GM12878 (cell line): ENCODE data around the gene MCM3. TPM values are rescaled to one million over a fixed set of nuclear protein-coding genes. Genes with fewer than 3 reads are reported as not detected.

Experiments used
- ATAC-seq: fragments of 200-7000 bp; cut with Tn5 transposase; 3 replicates; pipeline ENCODE4 v1.9.1; 2020; ENCODE audit warnings: mild to moderate bottlenecking, moderate library complexity
- BruUV-seq: library from RNA; stranded (reverse); fragments of 400-500 nt; replicated peaks from 2 replicates; lab custom pipeline; 2021; lab: Mats Ljungman, UMichigan
- CTCF ChIA-PET: fragments of 300-600 bp; sonication (Branson Sonifier 250); formaldehyde crosslinking; extraction: SDS; loops from one replicate; lab custom pipeline; 2021; ENCODE audit warnings: inconsistent platforms; lab: Yijun Ruan, JAX
- POLR2A ChIA-PET: fragments of 350-600 bp; formaldehyde crosslinking; extraction: SDS; loops from one replicate; lab custom pipeline; 2021; ENCODE audit warnings: inconsistent platforms; lab: Charles Lee
- RAD21 ChIA-PET: fragments of 300-600 bp; sonication (Branson Sonifier 250); formaldehyde crosslinking; loops from one replicate; lab custom pipeline; 2023; ENCODE audit warnings: antibody characterized with exemption; ENCODE audit not compliant: unreplicated experiment; lab: Charles Lee
- SMC1A ChIA-PET: fragments of 300-600 bp; sonication (Branson Sonifier 250); formaldehyde crosslinking; loops from one replicate; lab custom pipeline; 2023; ENCODE audit not compliant: unreplicated experiment, uncharacterized antibody; lab: Charles Lee
- DNase-seq: peaks from one replicate; pipeline ENCODE4 v3.0.0-alpha.2; 2011; ENCODE audit warnings: low read depth, low spot score
- FAIRE-seq: peaks from 3 replicates; lab custom pipeline; 2011; peaks lifted over from hg19 to GRCh38; lab: Jason Lieb, UNC
- H2AFZ ChIP-seq: 2 replicates; pipeline ENCODE4 v1.6.0; 2011; ENCODE audit warnings: low read depth, low read length, control low read depth; ENCODE audit not compliant: control insufficient read depth
- H3K27ac ChIP-seq: 2 replicates; pipeline ENCODE4 v1.5.1; 2011; ENCODE audit warnings: control low read depth; ENCODE audit not compliant: control insufficient read depth, insufficient read depth
- H3K27me3 ChIP-seq, 2 experiments: replicated peaks in 1 of 2; 2 replicates each; pipeline versions ENCODE4 v1.6.0 to v1.6.1; 2011; ENCODE audit warnings: low read length in 1 of 2; ENCODE audit not compliant: control insufficient read depth in 2 of 2, insufficient read depth in 2 of 2
- H3K36me3 ChIP-seq, 2 experiments: 2 replicates each; pipeline ENCODE4 v1.5.1; 2011; ENCODE audit warnings: low read length in 1 of 2; ENCODE audit not compliant: control insufficient read depth in 2 of 2, insufficient read depth in 2 of 2
- H3K4me1 ChIP-seq: 2 replicates; pipeline ENCODE4 v1.6.1; 2011; ENCODE audit warnings: mild to moderate bottlenecking, low read length, moderate library complexity, mixed read lengths; ENCODE audit not compliant: control insufficient read depth, insufficient read depth
- H3K4me2 ChIP-seq: 2 replicates; pipeline ENCODE4 v1.6.0; 2011; ENCODE audit warnings: control low read depth; ENCODE audit not compliant: control insufficient read depth, insufficient read depth
- H3K4me3 ChIP-seq: fragments of 200-600 bp; sonication (generic); 2 replicates; pipeline ENCODE4 v1.5.1; 2016
- H3K79me2 ChIP-seq: 2 replicates; pipeline ENCODE4 v1.6.0; 2011; ENCODE audit warnings: low read length; ENCODE audit not compliant: control insufficient read depth, insufficient read depth
- H3K9ac ChIP-seq: 2 replicates; pipeline ENCODE4 v1.8.0; 2011; ENCODE audit warnings: low read length, control low read depth, mixed read lengths; ENCODE audit not compliant: control insufficient read depth, insufficient read depth
- H3K9me3 ChIP-seq: replicated peaks from 3 replicates; pipeline ENCODE4 v1.5.1; 2011; ENCODE audit warnings: mild to moderate bottlenecking, low read length; ENCODE audit not compliant: control insufficient read depth, insufficient read depth
- H4K20me1 ChIP-seq: 2 replicates; pipeline ENCODE4 v1.6.0; 2011; ENCODE audit not compliant: control insufficient read depth, insufficient read depth
- ASH2L ChIP-seq: fragments of 300-600, 200-600 bp; sonication (generic); IDR thresholded peaks from 2 replicates; pipeline ENCODE4 v1.6.1; 2017; ENCODE audit warnings: low read depth, mild to moderate bottlenecking, borderline replicate concordance
- ATF7 ChIP-seq: fragments of 450-650 bp; IDR thresholded peaks from 2 replicates; pipeline ENCODE4 v1.6.1; 2016; ENCODE audit warnings: low read depth, mild to moderate bottlenecking
- BCLAF1 ChIP-seq: fragments of 450-650 bp; IDR thresholded peaks from 2 replicates; pipeline ENCODE4 v1.6.1; 2017; ENCODE audit warnings: antibody characterized with exemption, mild to moderate bottlenecking, moderate library complexity
- GABPA ChIP-seq: IDR thresholded peaks from 2 replicates; pipeline ENCODE4 v1.6.1; 2014; ENCODE audit warnings: antibody characterized with exemption, low read depth, mild to moderate bottlenecking, inconsistent platforms
- GATAD2B ChIP-seq: fragments of 450-650 bp; conservative IDR thresholded peaks from 2 replicates; pipeline ENCODE4 v1.6.1; 2017; ENCODE audit warnings: low read depth, mild to moderate bottlenecking, moderate library complexity
- IKZF1 ChIP-seq: fragments of 450-650 bp; conservative IDR thresholded peaks from 2 replicates; pipeline ENCODE4 v1.6.1; 2017; ENCODE audit warnings: antibody characterized with exemption, mild to moderate bottlenecking
- LARP7 ChIP-seq: fragments of 450-650 bp; IDR thresholded peaks from 2 replicates; pipeline ENCODE4 v1.6.1; 2017; ENCODE audit warnings: mild to moderate bottlenecking
- NBN ChIP-seq: fragments of 450-650 bp; IDR thresholded peaks from 2 replicates; pipeline ENCODE4 v1.6.1; 2016
- NR2C1 ChIP-seq: fragments of 450-650 bp; IDR thresholded peaks from 2 replicates; pipeline ENCODE4 v1.6.1; 2017; ENCODE audit warnings: antibody characterized with exemption, mild to moderate bottlenecking, moderate library complexity
- PBX3 ChIP-seq: IDR thresholded peaks from 2 replicates; pipeline ENCODE4 v1.6.1; 2011; ENCODE audit warnings: mild to moderate bottlenecking, low read depth, low read length, moderate library complexity; ENCODE audit not compliant: insufficient replicate concordance
- PML ChIP-seq: IDR thresholded peaks from 2 replicates; pipeline ENCODE4 v1.6.1; 2012; ENCODE audit warnings: low read length, inconsistent platforms
- RAD21 ChIP-seq: IDR thresholded peaks from 2 replicates; pipeline ENCODE4 v1.6.1; 2011; ENCODE audit warnings: mild to moderate bottlenecking, low read depth, low read length, moderate library complexity; ENCODE audit not compliant: insufficient read depth
- RAD51 ChIP-seq: fragments of 450-650 bp; IDR thresholded peaks from 2 replicates; pipeline ENCODE4 v1.6.1; 2016; ENCODE audit warnings: moderate library complexity, mild to moderate bottlenecking, inconsistent platforms
- RCOR1 ChIP-seq: conservative IDR thresholded peaks from 2 replicates; pipeline ENCODE4 v1.6.1; 2012; ENCODE audit warnings: low read depth, low read length, improper control_type of control experiment
- RELA ChIP-seq: fragments of 450-650 bp; IDR thresholded peaks from 2 replicates; pipeline ENCODE4 v1.8.0; 2014; ENCODE audit warnings: borderline replicate concordance; ENCODE audit not compliant: partially characterized antibody
- SP1 ChIP-seq: IDR thresholded peaks from one replicate; pipeline ENCODE4 v1.6.1; 2011; ENCODE audit warnings: low read depth, low read length
- USF2 ChIP-seq: IDR thresholded peaks from 2 replicates; pipeline ENCODE4 v1.6.1; 2011; ENCODE audit warnings: low read depth, low read length, improper control_type of control experiment, borderline replicate concordance
- ZNF384 ChIP-seq: IDR thresholded peaks from 2 replicates; pipeline ENCODE4 v1.6.1; 2012; ENCODE audit warnings: low read depth, mild to moderate bottlenecking, low read length, improper control_type of control experiment, borderline replicate concordance
- WGBS: methylation state at CpG from one replicate; pipeline ENCODE4 v1.1.6; 2016; ENCODE audit warnings: low lambda C conversion rate; ENCODE audit not compliant: insufficient replicate concordance, insufficient coverage; ENCODE audit errors: missing lambda C conversion rate; 5-methylcytosine and 5-hydroxymethylcytosine counted together
- in situ Hi-C: fragments of 300-500 bp; cut with MboI; formaldehyde crosslinking; loops from 9 replicates; pipeline ENCODE4 v1.14.3; 2018; ENCODE audit warnings: mixed read lengths
- intact Hi-C: fragments of 100-400 bp; cut with micrococcal nuclease; formaldehyde crosslinking; loops from one replicate; pipeline ENCODE4 v1.14.2; 2022; ENCODE audit not compliant: unreplicated experiment
- polyA plus RNA-seq, 11 experiments: library from polyadenylated mRNA; depleted of rRNA in 4 of 11; unstranded in 6 of 11; stranded (reverse) in 5 of 11; fragments of >200 nt; fragmentation: Nextera tagmentation in 4 of 11; fragmentation: Illumina TruSeq in 1 of 11; extraction: Ambion mirVana in 4 of 11; extraction: Trizol in 1 of 11; gene quantifications; 1 replicate in 1 of 11; 2 replicates in 10 of 11; pipeline versions ENCODE4 v1.2.1 to v1.2.3, GENCODE V29; 2011 to 2016; ENCODE audit warnings: inconsistent platforms in 2 of 11, missing spikeins in 2 of 11, low read depth in 1 of 11
- total RNA-seq, 4 experiments: library from RNA; depleted of rRNA in 3 of 4; stranded (reverse); fragments of >200 nt in 3 of 4; fragmentation: Illumina TruSeq in 1 of 4; extraction: Trizol in 1 of 4; gene quantifications; 2 replicates each; pipeline versions ENCODE4 v1.2.1 to v1.2.3, GENCODE V29; 2013 to 2021

MCM3 gene
- total and polyA plus RNA-seq, 10 of the 15 experiments (the other 5 are each of a cell fraction or from before 2014, with no cell fraction given) = 74.1 to 265 (median 214) TPM

- TF ChIP-seq PML = no peak
- TF ChIP-seq NBN = no peak
- no peak for TF ChIP-seq GABPA
- TF ChIP-seq LARP7 = 0 out of 2 replicates have a peak, but pooled peaks have one; percentile 32
- 0 out of 2 replicates have a peak, but pooled peaks have one; percentile 1 for TF ChIP-seq RAD21
- peak; percentile 74 for TF ChIP-seq IKZF1
- TF ChIP-seq GATAD2B = peak; percentile 30; the same call in 1 of the 2 replicates
- no peak for TF ChIP-seq USF2
- TF ChIP-seq NR2C1 = no peak
- TF ChIP-seq ATF7 = no peak
- TF ChIP-seq ZNF384 = no peak
Observed at GRCh38 chr6:52304983-52305390, 20.4 kb upstream of the MCM3 start (continued).

- SMC1A ChIA-PET = interaction anchor here (1.0 to 7.2 kb wide), 17 partner anchors 8 to 95 kb away, joined by 3 to 49 read pairs (median 4); partner anchors contain the start of genes MCM3 and PAQR8
- peaks cover 57% of the 10 kb centered on the region for H3K4me1 ChIP-seq
Observed at GRCh38 chr6:52303178-52303577, 18.6 kb upstream of the MCM3 start.

More at GRCh38 chr6:52303178-52303577, 18.6 kb upstream of the MCM3 start:
- ATAC-seq = no peak
- CTCF ChIA-PET = interaction anchor here (0.5 to 2.3 kb wide), 10 partner anchors 10 to 981 kb away, joined by 3 to 28 read pairs (median 3); partner anchors contain the start of gene MCM3
- H3K27ac ChIP-seq = peak overlapping the region; percentile 89
- no peak overlapping the region for H3K4me3 ChIP-seq
- no peak for TF ChIP-seq ASH2L
- no peak for TF ChIP-seq RAD51
- TF ChIP-seq PBX3 = no peak
- no peak for TF ChIP-seq BCLAF1
- no peak for TF ChIP-seq RCOR1
- no peak for TF ChIP-seq SP1
- TF ChIP-seq RELA = no peak
- TF ChIP-seq, all 136 proteins: peak for 0
- H3K4me2 ChIP-seq = no peak overlapping the region
- DNase-seq (no peak), FAIRE-seq (peak; percentile 75)
- in situ Hi-C loops (loop anchor here (5.0 kb wide), 2 partner anchors 89 to 194 kb away; no protein-coding TSS in a partner anchor), intact Hi-C loops (no loop called here)
- no peaks in the 10 kb centered on the region for H4K20me1 ChIP-seq
- ChIA-PET POLR2A (interaction anchor here (0.6 to 2.2 kb wide), 10 partner anchors 8 to 87 kb away, joined by 3 to 11 read pairs (median 4); partner anchors contain the start of genes MCM3 and PAQR8), RAD21 (interaction anchor here (0.6 to 8.9 kb wide), 8 partner anchors 9 to 97 kb away, joined by 3 to 70 read pairs (median 5); partner anchors contain the start of genes MCM3 and PAQR8)
- H3K9me3 ChIP-seq = no peaks in the 10 kb centered on the region; the same call in 2 of the 3 replicates
- no peaks in the 10 kb centered on the region for H3K36me3 ChIP-seq
- no TSS peak for BruUV-seq
- H2AFZ ChIP-seq = peak overlapping the region; percentile 49; the same call in 1 of the 2 replicates
- no peaks in the 10 kb centered on the region for H3K79me2 ChIP-seq
- H3K27me3 ChIP-seq = no peaks in the 10 kb centered on the region
- 100% methylated on average over 1 of the region's 1 CpG for WGBS
- H3K9ac ChIP-seq = no peak overlapping the region
